Measurements from ENCODE around the gene SORCS2.

DNA sequence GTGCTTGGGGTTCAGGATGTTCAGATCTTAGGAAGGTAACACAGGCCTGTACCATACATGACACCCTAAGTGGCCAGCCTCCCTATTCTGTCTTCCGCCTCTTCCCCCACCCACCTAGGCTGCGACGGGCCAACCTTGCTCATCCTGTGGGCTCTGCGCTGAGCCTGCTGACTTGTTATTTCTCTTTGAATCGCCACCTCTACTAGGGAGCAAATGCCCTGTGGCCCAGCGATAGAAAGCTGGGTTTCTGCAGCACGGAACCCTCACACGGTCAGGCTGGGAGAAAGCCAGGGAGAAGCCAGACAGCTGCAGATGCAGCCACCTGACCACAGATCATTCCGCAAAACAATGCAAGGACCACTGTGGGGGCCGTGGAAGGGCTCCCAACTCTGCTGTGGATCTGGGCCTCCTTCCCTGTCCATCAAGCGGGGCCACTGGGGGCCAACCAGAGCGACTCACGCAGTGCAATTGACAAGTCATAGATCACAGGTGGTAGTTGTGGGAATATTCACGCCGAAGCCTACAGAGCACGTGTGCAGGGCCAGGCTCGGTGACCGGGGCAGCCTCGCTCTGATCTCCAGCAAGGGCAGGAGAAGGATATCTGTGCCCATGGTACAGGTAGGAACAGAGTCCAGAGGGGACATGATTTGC is 519.8 kb downstream of the SORCS2 start:
- TF ChIP-seq CTCF (optimal IDR thresholded peaks at IDR 0.05 in 1 of 3, IDR thresholded peaks at IDR 0.05 in 1 of 3, conservative IDR thresholded peaks at IDR 0.05 in 1 of 3; ENCODE audit: extremely low read depth in 1 of 3, insufficient read depth in 2 of 3, low read length in 3 of 3), result no peak
- TF ChIP-seq EZH2 (IDR thresholded peaks at IDR 0.05; ENCODE audit: low read length), result no peak

Measured in keratinocyte (primary cell).